Activated CD4-positive, alpha-beta T cell treated with anti-CD3 and anti-CD28 coated beads, Interleukin-2, Interleukin-6, amounts not matched to agents 100 ng/mL and 50 ng/mL, durations not matched to agents 16 hours and 8 hours (primary cell): ENCODE data around the gene DCT.

Experiments used
- DNase-seq: peaks from one replicate; pipeline ENCODE4 v3.0.0-alpha.2; 2020

The DCT gene

GRCh38 chr13:94390881-94391280 lies 88.6 kb downstream of the DCT start:
- no peak for DNase-seq

GRCh38 chr13:94389604-94390351 lies 89.7 kb downstream of the DCT start:
- no peak for DNase-seq

- DNase-seq: no peak
Observed at GRCh38 chr13:94387047-94387446, 92.4 kb downstream of the DCT start.
